Suppressor macrophage (primary cell): ENCODE measurements around the gene FAM228B.

Source experiments
- DNase-seq, 4 experiments: peaks; one replicate each; pipeline ENCODE4 v3.0.0-alpha.2; 2020 to 2022

FAM228B gene

GRCh38 chr2:24206242-24206641 lies 83.0 kb downstream of the FAM228B start:
- no peak for DNase-seq

- DNase-seq, result no peak
Measured at GRCh38 chr2:24206714-24207113, 83.4 kb downstream of the FAM228B start.

- DNase-seq, result no peak
Measured at GRCh38 chr2:24207359-24207758, 84.1 kb downstream of the FAM228B start.

- DNase-seq, result no peak
Measured at GRCh38 chr2:24208490-24208889, 85.2 kb downstream of the FAM228B start.

GRCh38 chr2:24209389-24210105 lies 86.3 kb downstream of the FAM228B start:
- DNase-seq, result no peak

GRCh38 chr2:24210106-24210455 lies 86.8 kb downstream of the FAM228B start:
- DNase-seq, result no peak

- no peak for DNase-seq
Measured at GRCh38 chr2:24210723-24211122, 87.5 kb downstream of the FAM228B start.

GRCh38 chr2:24211408-24211807 lies 88.1 kb downstream of the FAM228B start:
- DNase-seq, result no peak

- DNase-seq, result no peak
Measured at GRCh38 chr2:24214880-24215279, 91.6 kb downstream of the FAM228B start.
